CD14-positive monocyte (primary cell): Measurements from ENCODE around the gene NFAM1. TPM values are rescaled to one million over a fixed set of nuclear protein-coding genes. Genes with fewer than 3 reads are reported as not detected.

Experiments
- DNase-seq, 3 donors: peaks; one replicate each; pipeline ENCODE4 v3.0.0-alpha.2; 2011 to 2022
- H2AFZ ChIP-seq: 2 replicates; pipeline ENCODE4 v1.6.0; 2012; ENCODE audit warnings: mild to moderate bottlenecking, low read depth, low read length, inconsistent platforms; ENCODE audit not compliant: insufficient read depth, poor library complexity, severe bottlenecking
- H3K27ac ChIP-seq, 2 donors: 1 replicate in 1 of 2; 2 replicates in 1 of 2; pipeline ENCODE4 v1.5.1; 2012 to 2013; ENCODE audit warnings: low read length in 2 of 2, control low read depth in 1 of 2, inconsistent platforms in 1 of 2, low read depth in 1 of 2, mild to moderate bottlenecking in 1 of 2
- H3K27me3 ChIP-seq, 2 donors: one replicate each; pipeline versions ENCODE4 v1.6.0 to v1.6.1; 2011 to 2013; ENCODE audit warnings: low read length in 2 of 2; ENCODE audit not compliant: control insufficient read depth in 2 of 2, insufficient read depth in 2 of 2
- H3K36me3 ChIP-seq, 2 donors: replicated peaks in 1 of 2; 1 replicate in 1 of 2; 2 replicates in 1 of 2; pipeline versions ENCODE4 v1.5.1 to v1.6.1; 2012 to 2013; ENCODE audit warnings: low read length in 2 of 2, control low read depth in 1 of 2, inconsistent platforms in 1 of 2, mild to moderate bottlenecking in 1 of 2; ENCODE audit not compliant: insufficient read depth in 2 of 2, control insufficient read depth in 1 of 2
- H3K4me1 ChIP-seq, 2 donors: 1 replicate in 1 of 2; 2 replicates in 1 of 2; pipeline versions ENCODE4 v1.5.1 to v1.6.1; 2012 to 2013; ENCODE audit warnings: low read length in 2 of 2, control low read depth in 1 of 2, inconsistent platforms in 1 of 2, mild to moderate bottlenecking in 1 of 2, moderate library complexity in 1 of 2; ENCODE audit not compliant: insufficient read depth in 2 of 2, control insufficient read depth in 1 of 2
- H3K4me2 ChIP-seq: replicated peaks from 2 replicates; pipeline ENCODE3; 2012; ENCODE audit warnings: low read length, moderate library complexity, mild to moderate bottlenecking; ENCODE audit not compliant: poor library complexity, severe bottlenecking; ENCODE audit errors: extremely low read depth
- H3K4me3 ChIP-seq, 3 experiments: fragments of 200-600 bp in 1 of 3; sonication (generic) in 1 of 3; replicated peaks in 1 of 3; 1 replicate in 2 of 3; 2 replicates in 1 of 3; pipeline ENCODE4 v1.5.1; 2011 to 2013; ENCODE audit warnings: low read length in 3 of 3, mild to moderate bottlenecking in 3 of 3, control low read depth in 2 of 3, low read depth in 2 of 3, inconsistent platforms in 1 of 3, moderate library complexity in 1 of 3
- H3K79me2 ChIP-seq: 2 replicates; pipeline ENCODE4 v1.6.0; 2012; ENCODE audit warnings: mild to moderate bottlenecking, control low read depth, inconsistent platforms, low read length, moderate library complexity; ENCODE audit not compliant: insufficient read depth
- H3K9ac ChIP-seq: 2 replicates; pipeline ENCODE4 v1.6.0; 2017; ENCODE audit warnings: low read length, mild to moderate bottlenecking; ENCODE audit not compliant: insufficient read depth, poor library complexity, severe bottlenecking
- H3K9me3 ChIP-seq, 2 donors: replicated peaks in 1 of 2; 1 replicate in 1 of 2; 2 replicates in 1 of 2; pipeline versions ENCODE4 v1.5.1 to v1.6.1; 2012 to 2013; ENCODE audit warnings: low read length in 2 of 2, control low read depth in 1 of 2; ENCODE audit not compliant: control insufficient read depth in 1 of 2, insufficient read depth in 1 of 2
- H4K20me1 ChIP-seq: 2 replicates; pipeline ENCODE4 v1.6.0; 2012; ENCODE audit warnings: mild to moderate bottlenecking, low read length, control low read depth, moderate library complexity; ENCODE audit not compliant: insufficient read depth
- H3K27ac Mint-ChIP-seq, 7 donors: one replicate each; pipeline ENCODE4 v1.8.0; 2020; ENCODE audit warnings: mild to moderate bottlenecking in 7 of 7, mixed read lengths in 7 of 7, moderate library complexity in 6 of 7, inconsistent platforms in 2 of 7
- H3K27me3 Mint-ChIP-seq, 3 donors: one replicate each; pipeline ENCODE4 v1.8.0; 2021 to 2022; ENCODE audit warnings: low read depth in 3 of 3, mild to moderate bottlenecking in 3 of 3, mixed read lengths in 3 of 3, moderate library complexity in 3 of 3, inconsistent platforms in 1 of 3
- H3K36me3 Mint-ChIP-seq, 2 donors: one replicate each; pipeline ENCODE4 v1.8.0; 2020; ENCODE audit warnings: mixed read lengths in 2 of 2, inconsistent platforms in 1 of 2, mild to moderate bottlenecking in 1 of 2
- H3K4me1 Mint-ChIP-seq: one replicate; pipeline ENCODE4 v1.8.0; 2020; ENCODE audit warnings: mild to moderate bottlenecking, mixed read lengths
- H3K4me3 Mint-ChIP-seq, 2 donors: one replicate each; pipeline ENCODE4 v1.8.0; 2020; ENCODE audit warnings: mild to moderate bottlenecking in 2 of 2, mixed read lengths in 2 of 2, moderate library complexity in 1 of 2
- H3K9me3 Mint-ChIP-seq, 7 donors: one replicate each; pipeline ENCODE4 v1.8.0; 2020 to 2022; ENCODE audit warnings: mixed read lengths in 7 of 7, mild to moderate bottlenecking in 6 of 7, moderate library complexity in 6 of 7, inconsistent platforms in 2 of 7
- WGBS: methylation state at CpG from one replicate; pipeline ENCODE4 v1.1.5; 2013; ENCODE audit warnings: missing lambda C conversion rate; ENCODE audit not compliant: insufficient coverage; 5-methylcytosine and 5-hydroxymethylcytosine counted together
- intact Hi-C, 2 donors: fragments of 100-400 bp; cut with micrococcal nuclease; formaldehyde crosslinking; loops; one replicate each; pipeline versions ENCODE4 v1.15.0 to v1.15.1; 2023
- polyA plus RNA-seq, 3 donors: library from polyadenylated mRNA; depleted of rRNA in 1 of 3; unstranded in 2 of 3; stranded (reverse) in 1 of 3; fragments of 300-500 nt in 2 of 3; fragments of >200 nt in 1 of 3; fragmentation: Illumina TruSeq in 2 of 3; gene quantifications; 1 replicate in 2 of 3; 2 replicates in 1 of 3; pipeline ENCODE4 v1.2.3, GENCODE V29; 2012 to 2021
- TF ChIP-seq, protein P1 (sequence below): fragments of 200-600 bp; IDR thresholded peaks from one replicate; pipeline ENCODE4 v1.8.0; 2022; ENCODE audit warnings: antibody characterized with exemption, mild to moderate bottlenecking

Gene NFAM1
- polyA plus RNA-seq, 3 donors: 36.0 to 71.0 (median 69.7) TPM

DNA sequence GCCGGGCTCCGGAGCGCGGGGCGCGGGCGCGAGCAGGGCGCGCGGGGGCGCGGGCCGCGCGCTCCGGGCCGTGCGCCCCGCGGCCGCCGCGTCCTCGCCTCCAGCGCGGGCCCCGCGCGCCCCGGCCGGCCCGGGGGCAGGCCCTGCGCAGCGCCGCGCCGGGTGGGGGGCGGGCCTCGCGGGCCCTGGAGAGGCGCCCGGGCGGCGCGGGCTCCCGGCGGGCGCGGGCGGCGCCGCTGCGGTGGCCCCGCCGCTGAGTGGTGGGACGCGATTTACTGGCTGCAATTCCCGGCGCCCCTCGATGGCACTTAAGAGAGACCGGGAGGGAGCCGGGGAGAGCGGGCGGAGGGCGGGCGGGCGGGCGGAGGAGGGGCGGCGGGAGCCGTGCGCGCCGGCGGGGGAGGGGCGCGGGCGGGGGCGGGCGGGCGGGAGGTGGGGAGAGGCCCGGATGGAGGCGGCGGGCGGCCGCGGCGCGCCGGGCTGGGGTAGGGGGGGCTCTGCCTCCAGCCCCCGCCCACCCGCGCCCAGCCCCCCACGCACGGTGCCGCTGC is 88.6 kb downstream of the NFAM1 start:
- WGBS: under 1% methylated on average over 58 of the region's 97 CpGs
- H3K27ac ChIP-seq: no peak overlapping the region
- no peak overlapping the region for H3K4me3 Mint-ChIP-seq

DNA sequence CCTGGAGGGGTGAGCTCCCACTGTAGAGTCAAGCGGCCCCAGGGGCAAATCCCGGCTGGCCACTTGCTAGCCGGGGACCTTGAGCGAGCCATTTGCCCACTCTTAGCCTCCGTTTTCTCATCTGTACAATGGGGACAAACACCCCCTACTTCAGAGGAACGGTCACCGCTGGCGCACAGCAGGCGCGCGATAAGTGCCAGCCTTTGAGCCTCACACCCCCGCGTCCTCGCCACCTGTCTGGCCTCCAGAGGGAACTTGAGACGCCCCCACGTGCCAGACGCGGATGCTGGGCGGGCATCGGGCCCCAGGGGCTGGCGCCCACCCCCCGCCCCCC is 89.1 kb downstream of the NFAM1 start:
- peaks cover 4% of the 10 kb centered on the region for H3K4me1 Mint-ChIP-seq
- Histone ChIP-seq H3K36me3 (no peaks in the 10 kb centered on the region), H3K4me1 (no peaks in the 10 kb centered on the region), H3K9ac (no peak overlapping the region), H3K4me2 (no peak overlapping the region), H3K4me3 (no peak overlapping the region), H3K27ac (no peak overlapping the region), H3K79me2 (no peaks in the 10 kb centered on the region), H3K27me3 (peaks cover 21 to 63% of the 10 kb centered on the region in 2 donors), H4K20me1 (no peaks in the 10 kb centered on the region), H2AFZ (no peak overlapping the region), H3K9me3 (peaks cover 0 to 5% of the 10 kb centered on the region in 2 donors)
- intact Hi-C loops: no loop called here
- peaks cover 0 to 11% (median 0%) of the 10 kb centered on the region in 7 donors for H3K9me3 Mint-ChIP-seq
- no peak overlapping the region for H3K27ac Mint-ChIP-seq
- WGBS: 4% methylated on average over 8 of the region's 22 CpGs
- no peak for DNase-seq
- no peaks in the 10 kb centered on the region for H3K36me3 Mint-ChIP-seq
- peaks cover 48 to 59% (median 50%) of the 10 kb centered on the region in 3 donors for H3K27me3 Mint-ChIP-seq
- TF ChIP-seq, protein P1, sequence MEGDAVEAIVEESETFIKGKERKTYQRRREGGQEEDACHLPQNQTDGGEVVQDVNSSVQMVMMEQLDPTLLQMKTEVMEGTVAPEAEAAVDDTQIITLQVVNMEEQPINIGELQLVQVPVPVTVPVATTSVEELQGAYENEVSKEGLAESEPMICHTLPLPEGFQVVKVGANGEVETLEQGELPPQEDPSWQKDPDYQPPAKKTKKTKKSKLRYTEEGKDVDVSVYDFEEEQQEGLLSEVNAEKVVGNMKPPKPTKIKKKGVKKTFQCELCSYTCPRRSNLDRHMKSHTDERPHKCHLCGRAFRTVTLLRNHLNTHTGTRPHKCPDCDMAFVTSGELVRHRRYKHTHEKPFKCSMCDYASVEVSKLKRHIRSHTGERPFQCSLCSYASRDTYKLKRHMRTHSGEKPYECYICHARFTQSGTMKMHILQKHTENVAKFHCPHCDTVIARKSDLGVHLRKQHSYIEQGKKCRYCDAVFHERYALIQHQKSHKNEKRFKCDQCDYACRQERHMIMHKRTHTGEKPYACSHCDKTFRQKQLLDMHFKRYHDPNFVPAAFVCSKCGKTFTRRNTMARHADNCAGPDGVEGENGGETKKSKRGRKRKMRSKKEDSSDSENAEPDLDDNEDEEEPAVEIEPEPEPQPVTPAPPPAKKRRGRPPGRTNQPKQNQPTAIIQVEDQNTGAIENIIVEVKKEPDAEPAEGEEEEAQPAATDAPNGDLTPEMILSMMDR: no peak
- peak overlapping the region in 1 of 2 donors; percentile 76 for H3K4me3 Mint-ChIP-seq

More for the DNA sequence above, 88.6 kb downstream of the NFAM1 start:
- H3K27me3 Mint-ChIP-seq: peaks cover 47 to 59% (median 48%) of the 10 kb centered on the region in 3 donors
- Histone ChIP-seq H3K36me3 (no peaks in the 10 kb centered on the region), H2AFZ (no peak overlapping the region), H3K4me1 (no peaks in the 10 kb centered on the region), H3K9ac (no peak overlapping the region), H3K4me2 (no peak overlapping the region), H3K4me3 (no peak overlapping the region), H3K79me2 (no peaks in the 10 kb centered on the region), H3K9me3 (peaks cover 0 to 5% of the 10 kb centered on the region in 2 donors), H3K27me3 (peaks cover 21 to 63% of the 10 kb centered on the region in 2 donors), H4K20me1 (no peaks in the 10 kb centered on the region)
- peaks cover 4% of the 10 kb centered on the region for H3K4me1 Mint-ChIP-seq
- TF ChIP-seq, protein P1: no peak
- intact Hi-C loops: no loop called here
- H3K36me3 Mint-ChIP-seq: no peaks in the 10 kb centered on the region
- peaks cover 0 to 11% (median 0%) of the 10 kb centered on the region in 7 donors for H3K9me3 Mint-ChIP-seq
- H3K27ac Mint-ChIP-seq: no peak overlapping the region
- DNase-seq: no peak
